ENCODE results near the gene GLUL. TPM values are rescaled to one million over a fixed set of nuclear protein-coding genes. Genes with fewer than 3 reads are reported as not detected.

GLUL gene
- total RNA-seq, 4 donors from 2014 or later = 4,746 to 22,010 (median 11,052) TPM

- Histone ChIP-seq H3K27ac (no peak overlapping the region), H3K4me3 (no peak overlapping the region), H3K27me3 (no peaks in the 10 kb centered on the region), H3K36me3 (no peaks in the 10 kb centered on the region), H3K4me1 (peaks cover 12 to 18% of the 10 kb centered on the region in 2 donors), H3K9me3 (no peaks in the 10 kb centered on the region)
- intact Hi-C loops (cut with DNase I; ENCODE audit: low total_unique reads) = no loop called here
- in situ Hi-C loops (cut with MboI; ENCODE audit: low sequenced_read_pairs in 4 of 4) = no loop called here
- no peak for ATAC-seq
- TF ChIP-seq POLR2A (IDR thresholded peaks at IDR 0.05) (no peak), CTCF (IDR thresholded peaks at IDR 0.05 in 4 of 5, conservative IDR thresholded peaks at IDR 0.05 in 1 of 5) (no peak)
- no peak for DNase-seq
Measured at GRCh38 chr1:182332261-182333060, 59.1 kb downstream of the GLUL start.

Other genes starting within 250 kb of the GLUL start
- gene TEDDM1, start 8.9 kb upstream of the GLUL start, total RNA-seq = not detected
- not detected for gene RGSL1, start 58.4 kb upstream of the GLUL start, total RNA-seq
- 1 to 10 TPM in 3 of 4 donors, under 1 TPM in 1; 0.51 to 4.4 (median 2.4) TPM for gene RNASEL, start 197.5 kb upstream of the GLUL start, total RNA-seq
- gene RGS16, start 212.6 kb upstream of the GLUL start, total RNA-seq = under 1 TPM in 3 of 4 donors, not detected in 1; 0.41 to 0.98 (median 0.52) TPM

Data from gastrocnemius medialis (tissue), 4 donors.